HG03060 (cell line): ENCODE data around the gene ANGEL2.
"Not testable (repeated sequence)": the region's sequence is repeated elsewhere in the genome, so short reads cannot be mapped to it uniquely, and the experiment has no call there.

Experiments used
- ATAC-seq: cut with Tn5 transposase; IDR thresholded peaks from one replicate; pipeline ENCODE4 v1.9.1; 2021; ENCODE audit warnings: low read depth, moderate number of reproducible peaks; ENCODE audit not compliant: unreplicated experiment

ANGEL2 gene

DNA sequence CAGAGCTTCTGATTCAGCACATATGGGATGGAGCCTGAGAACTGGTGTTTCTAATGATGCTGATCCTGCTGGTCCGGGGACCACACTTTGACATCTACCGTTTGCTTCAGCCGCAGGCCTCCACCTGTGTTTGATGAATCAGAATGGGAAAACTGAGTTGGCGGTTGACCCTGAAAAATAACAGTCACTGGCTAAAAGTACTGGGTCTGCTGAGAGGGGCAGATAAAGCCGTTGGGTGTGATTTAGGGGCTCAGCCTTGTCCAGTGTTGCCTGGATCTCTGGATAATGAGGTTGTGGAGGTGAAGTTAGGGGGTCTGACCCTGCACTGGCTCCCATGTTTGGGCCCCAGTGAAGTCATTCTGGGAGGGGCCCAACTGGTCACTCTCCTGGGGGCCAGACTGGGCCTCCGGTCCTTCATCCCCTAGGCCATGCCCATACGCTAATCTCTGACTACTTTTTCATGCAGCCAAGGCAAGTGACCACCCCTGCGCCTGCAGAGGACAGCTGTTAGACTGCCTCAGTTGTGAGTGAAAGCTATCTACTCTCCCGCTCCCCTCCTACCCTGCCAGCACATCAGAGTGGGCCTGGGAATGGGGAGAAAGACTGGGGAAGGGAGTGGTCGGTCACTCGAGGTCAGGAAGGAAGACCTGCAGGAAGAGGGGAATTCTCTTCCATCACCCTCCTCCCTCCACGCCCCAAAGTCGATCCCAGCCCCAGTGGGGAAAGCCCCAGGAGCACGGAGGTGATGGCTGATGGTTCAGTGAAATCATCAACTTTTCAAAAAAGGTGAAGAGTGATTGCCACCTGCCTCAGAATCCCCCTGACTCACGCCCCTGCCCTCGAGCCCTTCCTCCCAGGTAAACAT, 37.7 kb downstream of the ANGEL2 start:
- ATAC-seq: no peak

DNA sequence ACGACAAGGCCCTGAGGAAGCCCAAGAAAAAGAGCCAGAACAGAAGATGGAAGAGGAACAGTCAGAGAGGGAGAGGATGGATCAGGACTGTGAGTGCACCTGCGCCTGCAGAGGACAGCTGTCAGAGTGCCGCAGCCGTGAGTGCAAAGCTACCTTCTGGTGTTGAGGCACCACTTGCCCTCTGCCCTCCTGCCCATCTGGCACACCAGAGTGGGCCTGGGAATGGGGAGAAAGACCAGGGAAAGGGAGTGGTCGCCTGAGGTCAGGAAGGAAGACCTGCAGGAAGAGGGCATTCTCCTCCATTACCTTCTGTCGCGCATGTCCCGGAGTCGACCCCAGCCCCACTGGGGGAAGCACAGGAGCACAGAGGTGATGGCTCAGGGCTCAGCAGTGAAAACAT, 39.1 kb downstream of the ANGEL2 start:
- ATAC-seq: no peak

DNA sequence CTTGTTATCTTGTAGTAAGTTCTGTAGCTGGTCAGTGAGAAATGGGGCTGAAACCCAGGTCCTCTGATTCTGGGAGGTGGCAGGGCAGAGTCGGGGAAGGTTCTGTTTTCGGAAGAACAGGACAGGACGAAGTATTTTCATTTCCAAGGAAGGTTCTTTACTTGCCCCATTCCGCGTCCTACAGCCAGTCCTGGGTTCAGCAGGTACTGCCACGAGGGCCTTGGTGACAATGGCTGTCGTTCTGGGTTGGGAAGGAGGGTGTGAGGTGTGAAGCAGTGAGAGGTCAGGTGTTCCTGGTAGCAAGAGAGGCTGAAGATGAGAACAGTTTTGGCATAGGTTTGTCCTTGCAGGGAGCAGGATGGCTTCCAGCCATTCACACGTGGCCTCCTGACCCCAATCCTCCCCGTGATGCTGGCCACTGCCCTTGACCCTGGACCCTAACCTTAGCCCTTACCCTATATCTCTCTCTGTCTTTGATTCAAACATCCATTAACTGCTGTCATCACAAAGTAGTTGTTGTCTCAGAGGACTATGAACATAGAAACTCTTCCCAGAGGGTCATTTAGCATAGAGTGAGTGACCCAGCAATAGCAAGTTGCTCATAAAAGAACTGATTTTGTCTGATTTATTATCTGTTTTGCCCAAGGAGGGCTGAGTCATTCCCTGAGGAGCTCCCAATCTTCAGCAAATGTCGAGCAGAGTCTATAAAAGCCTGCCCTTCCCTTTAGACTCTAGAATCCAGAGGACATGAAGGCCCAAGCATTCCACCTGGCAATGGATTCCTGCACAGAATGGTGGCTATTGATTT, 40.4 kb downstream of the ANGEL2 start:
- ATAC-seq: no peak

DNA sequence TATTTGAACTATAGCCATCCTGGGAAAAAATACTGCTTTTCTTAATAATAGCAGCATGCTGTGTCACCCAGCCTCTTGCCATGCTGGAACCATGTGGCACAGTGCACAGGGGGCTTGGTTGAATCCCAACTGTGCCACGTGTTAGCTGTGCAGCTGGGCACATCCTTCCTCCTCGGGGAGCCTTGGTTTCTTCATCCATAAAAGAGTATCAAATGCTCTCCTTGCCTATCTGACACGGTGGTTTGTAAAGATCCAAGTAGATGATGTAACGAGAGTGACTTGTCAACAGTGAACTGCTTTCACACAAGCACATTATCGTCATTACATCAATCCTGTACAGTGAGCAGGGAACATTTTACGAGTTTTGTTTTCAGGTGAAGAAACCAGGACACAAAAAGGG, 41.0 kb downstream of the ANGEL2 start:
- ATAC-seq: no peak

DNA sequence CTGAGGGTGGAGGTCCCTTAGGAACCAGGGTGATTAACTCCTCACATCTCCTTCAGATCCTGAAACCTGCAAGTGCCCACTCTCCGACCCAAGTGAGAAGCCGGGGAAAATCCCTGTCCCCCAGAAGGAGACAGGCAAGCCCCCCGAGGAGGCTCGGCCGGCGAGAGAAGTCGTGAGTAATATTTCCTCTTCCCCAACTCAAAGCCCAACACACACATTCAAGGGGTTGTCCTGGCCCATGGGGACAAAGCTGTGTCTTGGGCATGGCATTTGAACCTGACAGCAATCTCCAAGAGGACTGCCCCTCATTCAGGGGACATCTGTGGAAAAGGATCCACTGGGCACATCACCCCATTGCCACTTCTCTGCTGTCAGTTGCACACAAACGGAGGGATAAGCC, 41.8 kb downstream of the ANGEL2 start:
- ATAC-seq: no peak

DNA sequence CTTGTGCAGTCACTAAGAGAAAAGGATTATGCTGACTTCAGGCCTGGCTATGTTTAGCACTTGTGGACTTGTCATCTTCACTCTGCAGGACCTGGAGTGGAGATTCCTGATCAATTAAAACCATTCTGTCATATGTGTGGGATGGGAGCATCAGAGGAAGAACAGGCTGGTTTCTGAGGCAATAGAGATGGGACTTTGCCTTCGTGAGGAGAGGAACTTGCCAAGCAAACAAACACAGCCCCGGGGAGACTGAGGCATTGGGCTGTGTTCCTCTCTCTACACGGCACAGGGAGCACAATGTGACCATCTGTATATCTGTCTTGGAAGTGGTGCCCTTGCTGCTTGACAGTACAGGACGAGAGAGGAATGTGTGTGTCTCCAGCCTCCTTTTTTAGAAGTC, 42.2 kb downstream of the ANGEL2 start:
- ATAC-seq: no peak

DNA sequence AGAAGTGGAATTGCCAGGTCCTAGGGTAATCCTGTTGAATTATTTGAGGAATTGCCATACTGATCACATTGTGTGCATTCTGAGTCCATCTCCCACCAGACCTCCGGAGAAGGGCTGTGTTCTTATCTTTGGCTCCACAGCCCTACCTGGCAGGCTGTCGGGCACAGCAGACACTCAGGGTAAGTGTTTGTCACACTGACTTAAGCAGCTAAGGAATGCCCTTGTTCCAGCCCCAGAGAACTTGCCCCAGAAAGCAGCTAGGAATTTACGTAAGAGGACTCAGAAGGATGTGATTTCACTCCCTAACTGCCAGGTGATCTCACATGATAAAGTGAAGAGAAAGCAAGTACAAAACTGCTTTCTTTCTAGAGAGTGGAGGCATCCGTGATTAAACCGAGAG, 44.4 kb downstream of the ANGEL2 start:
- ATAC-seq: no peak

DNA sequence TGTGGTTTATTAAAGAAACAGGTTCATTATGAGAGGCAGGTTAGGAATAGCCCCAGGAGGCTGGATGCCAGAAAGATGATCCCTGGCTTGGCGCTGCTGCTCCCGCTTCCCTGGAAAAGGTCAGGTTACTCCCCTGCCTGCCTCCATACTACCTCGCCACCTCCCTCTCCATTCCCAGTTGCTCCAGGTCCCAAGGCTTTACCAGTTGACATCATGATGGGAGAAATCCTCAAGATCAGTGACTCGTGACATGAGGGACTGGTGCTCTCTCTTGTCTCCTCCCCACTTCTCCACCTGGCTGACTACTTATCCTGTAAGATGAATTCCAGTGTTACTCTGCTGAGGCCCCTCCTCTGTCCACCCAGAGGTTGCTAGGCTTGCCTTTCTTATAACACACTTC, 45.6 kb downstream of the ANGEL2 start:
- no peak for ATAC-seq

DNA sequence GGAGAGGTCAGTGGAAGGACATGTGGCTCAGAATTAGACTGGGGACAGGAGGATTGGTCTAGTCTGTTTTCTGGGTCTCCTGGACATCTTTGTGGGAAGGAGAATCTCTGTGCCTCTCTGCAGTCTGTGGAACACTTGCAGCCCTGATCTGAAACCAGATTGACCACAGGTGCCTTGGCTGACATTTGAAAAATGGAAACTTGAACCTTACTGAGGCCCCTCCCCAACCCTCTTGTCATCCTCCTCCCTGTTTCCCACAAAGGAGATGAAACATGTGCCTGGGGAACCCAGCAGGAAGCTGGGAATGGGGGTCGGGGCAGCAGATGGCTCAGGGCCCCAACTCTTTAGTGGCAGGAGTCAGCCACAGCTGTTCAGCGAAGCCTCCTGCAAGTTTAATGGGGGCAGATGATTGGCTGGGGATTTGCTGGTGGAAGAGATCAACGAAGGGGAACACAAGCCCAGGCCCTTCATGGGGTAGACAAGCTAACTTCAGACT, 47.3 kb downstream of the ANGEL2 start:
- ATAC-seq: no peak

DNA sequence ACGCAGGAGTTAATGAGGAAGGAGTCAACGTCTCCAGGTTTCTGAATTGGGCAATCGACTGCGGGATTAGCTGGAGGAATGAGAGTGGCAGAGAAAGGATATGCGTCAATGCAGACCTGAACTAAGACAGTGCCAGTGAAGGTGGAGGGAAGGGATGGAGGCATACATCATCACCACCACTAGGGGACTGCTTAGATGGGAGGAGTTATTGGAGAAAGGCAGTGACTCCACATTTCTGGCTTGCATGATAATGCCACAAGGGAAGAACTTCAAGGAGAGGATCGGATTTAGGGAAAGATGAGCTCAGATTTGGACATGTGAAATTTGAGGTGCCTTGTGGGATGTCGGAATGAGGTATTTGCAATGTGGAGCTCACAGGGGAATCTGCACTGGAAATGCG, 47.9 kb downstream of the ANGEL2 start:
- no peak for ATAC-seq

DNA sequence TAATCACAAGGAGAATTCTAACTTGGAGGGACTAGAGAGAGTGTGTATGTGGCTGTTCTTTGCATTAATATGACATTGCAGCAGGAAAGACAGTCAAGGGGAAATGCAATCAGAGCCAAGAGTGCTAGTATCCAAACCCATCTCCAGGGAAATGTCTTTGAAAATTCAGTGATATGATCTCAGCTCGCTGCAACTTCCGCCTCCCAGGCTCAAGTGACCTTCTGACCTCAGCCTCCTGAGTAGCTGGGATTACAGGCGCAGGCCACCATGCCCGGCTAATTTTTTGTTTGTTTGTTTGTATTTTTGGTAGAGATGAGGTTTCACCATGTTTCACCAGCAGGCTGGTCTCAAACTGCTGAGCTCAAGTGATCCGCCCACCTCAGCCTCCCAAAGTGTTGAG, 49.1 kb downstream of the ANGEL2 start:
- no peak for ATAC-seq

DNA sequence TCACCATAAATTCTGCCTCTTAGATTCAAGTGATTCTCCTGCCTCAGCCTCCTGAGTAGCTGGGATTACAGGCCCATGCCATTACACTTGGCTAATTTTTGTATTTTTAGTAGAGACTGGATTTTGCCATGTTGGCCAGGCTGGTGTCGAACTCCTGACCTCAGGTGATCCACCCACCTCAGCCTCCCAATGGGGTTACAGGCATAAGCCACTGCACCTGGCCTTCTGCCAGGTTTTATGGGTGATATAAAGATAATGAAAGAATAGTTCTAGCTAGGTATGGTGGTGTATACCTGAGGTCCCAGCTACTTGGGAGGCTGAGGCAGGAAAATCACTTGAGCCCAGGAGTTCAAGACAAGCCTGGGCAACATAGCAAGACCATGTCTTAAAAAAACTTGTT, 50.7 kb downstream of the ANGEL2 start:
- ATAC-seq: not testable (repeated sequence)

DNA sequence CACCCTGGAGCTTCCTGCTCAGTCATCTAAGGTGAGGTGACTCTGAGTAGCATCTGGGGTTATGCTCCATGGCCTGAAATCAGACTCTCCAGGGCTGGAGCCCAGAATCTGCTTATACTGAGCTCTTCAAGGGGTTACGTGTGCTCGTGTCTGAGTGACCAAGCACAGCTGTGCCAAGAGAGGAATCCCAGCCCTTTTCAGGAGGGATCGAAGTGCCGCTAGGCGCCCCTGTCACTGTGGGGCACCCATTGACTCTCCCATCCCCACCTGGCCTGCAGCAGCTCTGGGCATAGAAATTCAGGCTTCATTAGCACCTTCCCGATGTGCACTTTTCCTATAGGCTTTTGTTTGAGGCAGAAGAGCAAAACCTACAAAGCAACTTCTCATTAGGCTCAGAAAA, 51.6 kb downstream of the ANGEL2 start:
- ATAC-seq: no peak

DNA sequence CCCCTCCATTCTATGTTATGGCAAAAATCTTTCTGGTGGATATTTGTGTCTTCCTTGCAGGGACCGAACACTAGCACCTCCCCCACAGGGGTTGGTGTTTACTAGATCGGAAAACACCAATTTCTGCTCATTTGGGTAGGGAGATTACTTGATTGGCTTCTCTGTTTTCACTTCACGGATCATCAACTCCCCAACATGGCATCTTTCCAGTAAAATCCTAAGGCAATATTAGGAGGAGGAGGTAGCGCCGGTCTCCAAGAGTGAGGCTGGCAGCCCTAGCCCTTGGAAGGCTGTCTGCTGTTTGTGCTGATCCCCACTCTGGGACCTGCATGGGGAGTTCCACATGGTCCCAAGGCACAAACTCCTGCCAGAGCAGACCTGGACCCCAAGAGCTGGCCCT, 53.2 kb downstream of the ANGEL2 start:
- ATAC-seq: no peak

DNA sequence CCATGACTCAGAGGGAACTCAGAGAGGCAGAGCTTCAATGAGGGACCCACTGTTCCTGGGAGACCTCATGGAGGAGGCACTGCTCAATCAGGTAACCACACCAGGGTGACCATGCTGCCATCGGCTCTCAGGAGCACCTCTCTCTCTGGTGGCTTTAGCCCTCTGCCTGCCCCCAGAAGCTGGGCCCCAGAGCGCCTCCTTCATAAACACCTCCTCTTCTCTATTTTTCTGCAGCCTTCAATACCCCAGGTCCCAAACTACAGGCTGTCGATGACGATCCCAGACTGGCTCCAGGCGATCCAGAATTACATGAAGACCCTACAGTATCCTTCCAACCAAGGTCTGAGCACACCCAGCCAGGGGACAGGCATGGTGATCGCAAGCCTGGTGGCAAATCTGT, 54.7 kb downstream of the ANGEL2 start:
- ATAC-seq: no peak

DNA sequence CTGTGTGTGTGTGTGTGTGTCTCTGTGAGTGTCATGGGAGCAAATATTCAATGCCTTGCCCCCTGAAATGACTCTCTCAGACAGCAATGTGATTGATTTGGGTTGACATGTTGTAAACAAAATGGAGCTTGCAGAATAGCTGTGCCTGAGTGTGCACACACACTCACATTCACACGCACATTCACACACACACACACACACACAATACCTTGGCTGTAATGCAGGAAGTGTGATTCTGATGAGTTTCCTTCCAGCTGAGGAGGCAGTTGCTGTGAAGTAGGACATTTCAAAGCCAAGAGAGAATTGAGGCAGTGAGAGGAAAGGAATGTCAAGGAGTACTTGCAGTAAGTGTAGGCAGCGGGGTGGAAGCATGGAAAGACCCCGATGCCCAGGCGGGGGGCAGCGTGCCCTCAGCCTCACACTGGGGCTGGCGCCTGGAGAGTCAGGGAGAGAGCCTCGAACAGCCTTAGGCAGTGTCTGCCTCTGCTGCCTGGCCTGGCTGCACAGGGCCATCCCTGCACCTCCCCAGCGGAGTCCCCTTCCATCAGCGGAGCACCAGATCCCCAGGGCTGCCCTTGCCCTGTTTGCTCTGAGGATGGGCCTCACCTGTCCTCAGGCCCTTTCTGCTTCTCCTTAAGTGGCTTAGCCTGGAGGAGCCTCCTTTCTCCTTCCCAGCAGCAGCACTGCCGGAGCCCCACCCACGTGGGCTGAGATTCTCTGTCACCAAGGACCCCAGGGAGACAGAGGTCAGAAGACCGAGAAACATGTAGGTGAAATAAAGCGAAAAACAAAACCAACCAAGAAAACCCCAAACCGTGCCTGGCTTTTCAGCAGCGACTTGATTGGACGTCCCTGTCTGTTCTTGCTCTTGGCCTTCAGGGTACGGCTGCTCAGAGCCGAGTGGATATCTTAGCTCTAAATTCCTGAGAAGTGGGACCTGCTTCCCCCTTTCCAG, 56.1 kb downstream of the ANGEL2 start:
- peak; percentile 77 for ATAC-seq

DNA sequence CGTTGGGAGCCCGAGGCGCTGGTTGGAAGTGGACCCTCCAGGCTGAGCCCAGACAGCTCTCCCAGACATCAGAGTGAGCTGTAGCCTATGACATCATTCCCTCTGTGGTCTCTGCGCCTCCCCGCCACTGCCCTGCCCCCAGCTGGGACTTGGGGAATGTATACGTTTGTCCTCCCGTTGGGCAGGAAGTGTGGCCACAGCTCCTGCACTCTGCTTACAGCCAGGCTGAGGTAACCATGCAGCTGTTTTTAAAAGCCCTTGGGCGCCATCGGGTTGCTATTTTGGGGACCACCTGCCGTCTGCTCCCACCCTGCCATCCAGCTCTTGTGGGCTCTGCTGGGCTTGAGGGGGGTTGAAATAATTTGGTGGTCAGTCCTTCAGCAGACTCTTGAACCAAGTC, 57.5 kb downstream of the ANGEL2 start:
- no peak for ATAC-seq

DNA sequence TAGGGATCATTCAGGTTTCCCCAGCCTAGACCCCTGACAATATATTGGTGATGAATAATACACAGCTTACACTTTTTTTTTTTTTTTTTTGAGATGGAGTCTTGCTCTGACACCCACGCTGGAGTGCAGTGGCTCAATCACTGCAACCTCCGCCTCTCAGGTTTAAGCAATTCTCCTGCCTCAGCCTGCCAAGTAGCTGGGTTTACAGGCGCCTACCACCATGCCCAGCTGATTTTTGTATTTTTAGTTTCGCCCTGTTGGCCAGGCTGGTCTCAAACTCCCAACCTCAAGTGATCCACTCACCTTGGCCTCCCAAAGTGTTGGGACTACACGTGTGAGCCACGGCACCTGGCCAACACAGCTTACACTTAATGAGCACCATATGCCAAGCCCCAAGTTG, 58.1 kb downstream of the ANGEL2 start:
- ATAC-seq: no peak

DNA sequence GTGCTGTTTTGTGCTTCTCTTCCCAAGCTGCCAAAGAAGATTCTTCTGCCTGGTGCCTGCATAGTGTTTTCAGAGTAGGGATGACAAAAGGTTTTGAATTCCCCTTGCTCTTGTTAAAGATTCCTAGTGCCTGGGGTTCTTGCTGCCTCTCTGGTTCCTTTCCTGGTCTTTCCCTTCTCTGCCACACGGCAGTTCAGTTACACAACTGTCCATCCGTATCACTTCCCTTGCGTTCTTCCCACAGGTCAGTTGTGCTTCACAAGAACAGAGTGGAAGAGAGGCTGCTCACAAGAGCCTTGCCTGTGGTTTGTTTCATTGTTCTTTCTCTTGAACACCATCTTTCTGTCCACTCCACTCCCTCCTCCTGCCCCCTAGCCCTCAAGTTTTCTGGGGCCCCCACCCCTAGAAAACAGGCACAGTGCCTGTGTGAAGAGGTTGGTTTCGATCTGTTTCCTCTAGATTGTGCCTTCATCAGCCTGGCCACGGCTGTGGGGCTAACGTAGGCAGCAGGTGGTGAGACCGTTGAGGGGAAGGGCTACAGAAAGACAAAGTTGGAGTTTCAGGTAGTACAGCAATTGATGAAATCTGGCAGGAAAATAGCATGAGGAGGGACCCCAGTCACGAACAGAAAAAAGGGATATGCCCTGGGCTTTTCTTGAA, 59.6 kb downstream of the ANGEL2 start:
- no peak for ATAC-seq

DNA sequence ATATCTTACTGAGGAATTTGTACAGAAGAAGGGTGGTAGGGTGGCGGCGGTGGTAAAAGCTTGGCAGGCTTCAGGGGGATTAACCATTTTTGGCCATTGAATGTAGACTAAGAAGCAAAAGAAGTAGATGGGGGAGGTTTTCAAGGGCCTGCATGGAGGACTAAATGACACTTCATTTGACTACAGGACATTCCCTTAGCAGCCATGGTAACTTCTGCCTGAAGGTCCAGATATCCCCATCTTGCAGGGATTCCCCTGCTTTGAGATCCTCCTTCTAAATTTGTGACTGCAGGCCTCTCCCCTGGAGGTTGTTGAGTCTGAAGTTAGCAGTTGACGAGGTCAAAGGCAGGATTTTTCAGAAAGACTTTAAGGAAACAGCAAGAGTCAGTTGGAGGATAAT, 60.6 kb downstream of the ANGEL2 start:
- no peak for ATAC-seq
